Hippocampal formation (tissue), 2 donors: ENCODE results near the gene GPR78.

ENCODE experiments used
- DNase-seq, 2 donors: peaks; one replicate each; lab custom pipeline; 2025; lab: John Stamatoyannopoulos, UW

The GPR78 gene

GRCh38 chr4:8547108-8547911, 32.9 kb upstream of the GPR78 start:
- no peak for DNase-seq

DNA sequence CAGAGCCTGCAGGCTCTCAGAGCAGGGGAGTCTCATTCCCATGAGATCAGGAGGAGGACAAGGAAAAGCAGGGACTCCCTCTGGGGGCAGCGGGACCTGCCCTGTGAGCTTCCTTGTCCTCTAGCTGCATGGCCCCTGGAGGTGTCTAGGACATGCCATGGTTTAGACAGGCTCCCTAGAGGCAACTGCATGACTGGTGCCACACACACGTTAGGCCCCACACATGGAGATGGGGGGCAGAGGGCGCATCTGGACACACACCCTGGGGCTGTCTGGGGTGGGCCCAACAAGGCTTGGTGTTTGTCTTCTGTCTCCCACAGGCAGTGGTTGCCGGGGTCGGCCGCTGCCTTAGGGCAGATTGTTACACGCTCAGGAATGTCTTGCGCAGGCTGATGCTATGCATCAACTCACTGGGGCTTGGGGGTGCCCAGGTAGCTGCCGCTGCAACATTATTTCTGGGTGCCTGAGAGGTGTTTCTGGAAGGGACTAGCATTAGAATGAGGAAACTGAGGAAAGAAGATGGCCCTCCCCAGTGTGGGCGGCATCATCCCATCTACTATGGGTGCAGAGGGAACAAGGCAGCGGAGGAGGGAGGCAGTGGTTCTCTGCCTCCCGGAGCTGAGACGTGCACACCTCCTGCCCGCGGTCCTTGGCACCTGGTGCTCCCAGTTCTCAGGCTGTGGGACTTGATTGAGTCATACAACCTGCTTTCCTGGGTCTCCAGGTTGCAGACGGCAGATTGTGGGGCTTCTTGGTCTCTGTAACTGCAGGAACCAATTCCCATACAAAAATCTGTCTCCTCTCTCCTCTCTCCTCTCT, 32.1 kb upstream of the GPR78 start:
- no peak for DNase-seq

- DNase-seq: no peak
These were observed 31.4 kb upstream of the GPR78 start for GRCh38 chr4:8548731-8549351.

- no peak for DNase-seq
These were observed 30.8 kb upstream of the GPR78 start for GRCh38 chr4:8549352-8549931.

- no peak for DNase-seq
These were observed 29.5 kb upstream of the GPR78 start for GRCh38 chr4:8550691-8551090.

DNA sequence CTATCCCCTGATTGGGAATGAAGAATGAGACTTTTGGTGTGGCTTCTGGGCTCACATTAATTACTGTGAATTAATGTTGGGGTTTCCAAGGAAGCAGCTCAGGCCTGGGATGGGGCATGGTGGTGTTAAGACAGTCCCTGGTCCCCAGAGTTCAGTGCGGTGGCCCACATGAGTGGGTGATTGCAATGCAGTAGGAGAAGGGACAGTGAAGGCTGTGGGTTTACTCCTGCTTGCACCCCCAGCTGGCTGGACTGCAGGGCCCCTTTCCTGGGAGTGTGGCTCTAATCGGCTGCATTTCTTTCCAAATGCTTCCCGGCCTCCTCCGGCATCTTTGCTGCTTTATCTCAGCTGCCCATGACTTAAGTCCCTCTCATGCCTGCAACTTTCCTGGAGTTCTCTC, 28.2 kb upstream of the GPR78 start:
- no peak for DNase-seq

- no peak for DNase-seq
These were observed 27.5 kb upstream of the GPR78 start for GRCh38 chr4:8552581-8553205.

DNA sequence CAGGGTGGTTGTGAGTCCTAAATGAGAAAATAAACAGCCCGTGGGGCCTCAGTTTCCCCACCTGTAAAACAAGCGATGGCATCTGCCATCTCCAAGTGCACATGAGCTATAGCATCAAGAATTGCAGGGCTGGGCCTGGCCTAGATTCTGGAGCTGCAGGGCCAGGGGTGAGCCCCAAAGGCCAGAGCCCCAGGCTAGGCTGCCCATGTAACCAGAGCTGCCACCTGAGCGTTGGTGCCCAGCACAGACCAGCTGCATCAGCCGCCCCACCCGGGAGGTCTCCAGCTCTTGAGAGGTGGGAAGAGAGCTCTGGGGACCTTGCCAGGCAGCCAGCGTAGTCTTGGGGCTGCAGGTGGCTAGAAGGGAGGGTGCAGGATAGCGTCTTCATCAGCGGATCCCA, 27.0 kb upstream of the GPR78 start:
- no peak for DNase-seq

- no peak for DNase-seq
These were observed 26.2 kb upstream of the GPR78 start for GRCh38 chr4:8553991-8554405.

DNA sequence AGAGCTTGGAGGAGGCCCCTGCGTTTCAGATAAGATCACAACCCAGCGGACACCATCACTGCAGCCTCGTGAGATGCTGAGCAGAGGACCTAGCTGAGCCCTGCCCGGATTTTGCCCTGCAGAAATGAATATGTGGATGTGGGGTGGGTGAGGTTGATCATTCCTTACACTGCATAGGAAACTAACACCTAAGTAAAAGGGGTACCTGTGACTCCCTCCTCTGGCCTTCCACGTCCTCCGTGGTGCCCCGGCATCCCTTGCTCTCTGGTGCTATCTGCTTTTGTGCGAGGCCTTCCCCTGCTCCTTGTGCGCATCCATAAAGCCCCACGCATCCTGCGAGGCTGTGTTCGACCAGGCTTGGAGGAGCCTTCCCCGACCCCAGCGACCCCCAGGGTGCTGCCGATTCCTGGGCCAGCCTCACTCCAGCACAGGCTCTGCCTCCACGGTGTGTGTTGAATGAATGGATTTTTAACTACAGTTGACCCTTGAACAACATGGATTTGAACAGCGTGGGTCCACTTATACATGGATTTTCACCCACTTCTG, 25.6 kb upstream of the GPR78 start:
- DNase-seq: no peak

DNA sequence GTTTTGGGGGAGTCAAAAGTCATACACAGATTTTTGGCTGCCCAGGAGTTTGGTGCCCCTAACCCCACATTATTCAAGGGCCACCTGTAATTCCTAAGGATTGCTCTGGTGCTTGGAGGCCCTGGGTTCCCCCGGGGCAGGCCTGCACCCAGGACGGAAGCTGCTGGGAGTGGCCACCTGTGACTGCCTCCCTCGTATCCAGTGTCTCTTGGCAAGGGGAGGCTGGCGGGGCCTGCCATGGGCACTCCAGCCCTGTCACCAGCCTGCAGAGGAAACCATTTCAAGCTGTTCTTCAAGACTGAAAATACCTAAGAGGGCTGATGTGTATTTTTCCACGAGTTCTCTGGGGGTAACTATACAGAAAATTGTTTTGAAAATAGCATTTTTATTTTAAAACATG, 24.5 kb upstream of the GPR78 start:
- DNase-seq: no peak

DNA sequence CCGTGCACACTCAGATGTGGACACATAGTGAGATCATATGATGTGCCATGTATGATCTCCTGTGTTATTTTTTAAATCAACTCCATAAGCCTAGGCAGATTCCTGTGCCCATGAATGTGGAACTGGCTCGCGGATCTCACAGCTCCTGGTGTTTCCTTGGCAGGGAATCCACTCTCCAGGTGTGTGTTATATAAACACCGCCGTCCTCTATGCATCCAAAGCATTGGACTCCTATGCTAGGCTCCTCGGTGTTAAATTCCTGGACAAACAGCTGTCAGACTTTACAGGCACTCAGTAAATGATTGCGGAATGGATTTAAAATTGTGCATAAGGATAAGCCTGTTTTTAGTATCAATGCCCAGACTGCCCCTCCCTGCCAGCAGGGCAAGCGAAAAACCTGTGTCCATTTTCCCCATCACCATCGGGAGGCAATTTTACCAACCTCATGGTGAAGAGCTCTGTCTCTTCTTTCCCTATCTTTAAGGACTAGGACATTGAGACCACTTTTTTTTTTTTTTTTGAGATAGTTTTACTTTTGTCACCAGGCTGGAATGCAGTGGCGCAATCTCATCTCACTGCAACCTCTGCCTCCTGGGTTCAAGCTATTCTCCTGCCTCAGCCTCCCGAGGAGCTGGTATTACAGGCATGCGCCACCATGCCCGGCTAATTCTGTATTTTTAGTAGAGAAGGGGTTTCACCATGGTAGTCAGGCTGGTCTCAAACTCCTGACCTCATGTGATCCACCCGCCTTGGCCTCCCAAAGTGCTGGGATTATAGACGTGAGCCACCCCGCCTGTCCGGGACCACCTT, 23.6 kb upstream of the GPR78 start:
- DNase-seq: no peak

DNA sequence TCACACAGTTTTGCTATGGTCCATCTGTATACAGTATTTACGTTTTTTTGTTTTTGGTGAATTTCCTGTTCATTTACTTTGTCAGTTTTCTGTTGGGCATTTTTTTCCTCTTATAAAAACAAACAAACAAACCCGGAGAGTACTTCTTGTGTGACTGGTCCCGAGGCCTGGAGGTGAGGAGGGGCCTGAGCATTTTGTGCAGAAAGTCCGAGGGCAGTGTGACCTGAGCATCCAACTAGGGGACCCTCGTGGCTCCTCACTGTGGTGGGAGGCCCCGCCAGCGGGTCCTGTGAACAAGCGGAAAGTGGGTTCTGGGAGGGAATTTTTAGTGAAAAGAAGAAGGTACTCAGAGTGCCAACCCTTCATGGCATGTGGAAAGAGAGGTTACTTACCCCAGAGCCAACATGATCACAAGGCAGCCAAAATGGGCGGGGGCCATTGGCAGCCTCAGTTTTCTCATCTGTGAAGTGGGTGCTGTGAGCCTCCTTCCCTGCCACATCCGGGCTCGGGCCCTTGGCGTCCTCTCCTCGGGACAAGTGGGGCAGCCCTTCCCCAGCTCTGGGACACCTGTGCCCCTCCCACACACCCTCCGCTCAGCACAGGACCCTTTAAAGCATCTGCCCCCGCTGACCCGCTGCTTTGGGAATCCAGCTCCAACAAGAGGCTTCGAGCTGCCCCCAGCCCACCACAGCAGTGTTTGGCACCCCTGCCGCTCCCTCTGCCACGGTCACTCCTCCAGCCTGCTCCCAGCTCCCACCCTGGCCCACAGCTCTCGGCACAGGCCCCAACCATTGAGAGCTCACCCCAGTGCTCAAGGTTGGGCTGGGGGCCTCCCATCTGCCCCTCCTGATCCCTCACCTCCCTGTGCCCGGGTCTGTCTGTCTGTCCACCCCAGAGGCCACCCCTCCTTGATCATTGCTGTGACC, 22.8 kb upstream of the GPR78 start:
- DNase-seq: no peak

GRCh38 chr4:8558080-8558960, 21.9 kb upstream of the GPR78 start:
- DNase-seq: no peak

DNA sequence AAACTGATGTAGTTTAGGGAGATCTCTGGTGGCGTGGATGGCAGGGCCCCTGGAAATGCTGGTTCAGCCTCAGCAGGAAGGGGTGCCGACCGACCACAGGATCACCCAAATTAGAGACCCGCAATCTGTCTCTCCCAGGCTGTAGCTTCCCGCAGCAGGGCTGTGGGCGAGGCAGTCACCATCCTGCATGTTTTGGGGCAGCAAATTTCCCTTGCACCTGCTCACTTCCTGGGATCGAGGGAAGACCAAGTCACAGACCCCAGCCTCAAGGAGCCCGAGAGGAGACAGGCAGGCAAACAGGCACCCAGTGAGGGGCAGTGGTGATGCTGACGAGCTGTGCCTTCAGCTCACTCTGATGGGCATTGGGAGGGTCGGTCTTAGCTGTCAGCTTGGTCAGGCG, 21.2 kb upstream of the GPR78 start:
- DNase-seq: no peak

DNA sequence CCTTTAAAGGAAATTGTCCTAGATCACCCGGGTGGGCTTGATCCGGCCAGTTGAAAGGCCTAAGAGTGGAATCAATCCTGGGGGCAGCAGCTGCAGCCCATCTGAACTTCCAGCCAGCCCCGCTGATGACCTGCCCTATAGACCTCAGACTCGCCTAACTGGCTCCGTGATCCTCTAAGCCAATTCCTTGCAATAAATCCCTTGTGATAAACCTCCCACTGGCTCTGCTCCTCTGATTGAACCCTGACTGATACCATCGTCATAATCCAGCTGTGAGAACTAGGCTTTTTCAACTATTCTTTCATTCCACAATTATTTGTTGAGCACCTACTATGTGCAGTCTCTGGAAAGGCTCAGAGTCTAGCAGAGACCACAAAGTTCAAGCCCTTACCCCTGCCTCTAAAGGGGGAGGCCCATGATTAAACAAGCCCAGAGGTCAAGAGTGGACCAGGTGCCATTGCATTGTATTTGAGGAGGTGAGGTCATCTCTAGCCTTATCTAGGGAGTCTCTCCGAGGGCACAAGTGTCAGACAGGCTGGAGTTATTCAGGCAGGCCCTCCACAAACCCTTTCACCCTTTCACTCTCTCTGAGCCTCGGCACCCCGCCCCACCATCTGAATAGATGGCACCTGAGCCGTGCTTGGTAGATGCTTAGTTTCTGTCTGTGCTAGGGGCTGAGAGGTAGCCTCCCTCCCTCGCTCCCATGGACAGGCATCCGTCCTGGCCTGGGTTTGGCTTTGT, 20.5 kb upstream of the GPR78 start:
- DNase-seq: no peak

DNA sequence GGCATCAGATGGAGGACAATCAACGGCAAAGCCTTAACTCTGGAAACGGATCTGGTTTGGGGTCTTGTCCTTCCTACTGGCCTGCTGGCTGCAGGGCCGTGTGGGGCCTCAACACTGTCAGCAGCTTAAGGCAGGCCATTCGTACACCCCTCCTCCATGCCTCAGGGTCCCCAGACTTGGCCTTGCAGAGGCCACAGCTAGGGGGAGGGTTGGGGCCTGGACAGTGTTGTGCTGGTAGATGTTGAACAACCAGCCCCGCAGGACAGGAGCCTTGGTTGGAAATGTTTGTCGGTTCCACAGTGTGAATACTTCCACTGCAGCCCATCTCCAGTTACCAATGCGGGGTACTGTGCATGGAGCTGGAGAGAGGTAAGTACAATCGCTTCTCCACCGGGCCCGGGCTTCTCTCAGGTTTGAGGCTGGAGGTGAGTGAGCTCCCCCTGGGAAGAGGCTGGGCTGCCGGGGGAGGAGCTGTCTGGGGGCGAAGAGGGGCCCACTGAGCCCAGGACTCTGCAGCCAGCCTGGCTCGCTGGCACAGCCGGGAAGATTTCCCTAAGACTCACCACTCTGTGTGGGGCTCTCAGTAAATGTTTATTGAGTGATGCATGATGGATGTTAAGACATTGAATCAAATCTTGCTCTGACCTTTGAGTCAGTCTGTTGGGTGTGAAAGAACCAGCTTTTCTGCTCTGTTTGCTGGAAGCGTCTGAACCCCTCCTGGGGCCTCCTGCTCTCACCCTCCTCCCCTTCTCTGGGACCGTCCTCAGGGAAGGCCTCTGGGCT, 19.7 kb upstream of the GPR78 start:
- no peak for DNase-seq
